Ovary (tissue), 9 donors: Measurements from ENCODE around the gene TTC32. TPM values are rescaled to one million over a fixed set of nuclear protein-coding genes. Genes with fewer than 3 reads are reported as not detected.

Experiments used
- DNase-seq, 5 donors: peaks; one replicate each; pipeline ENCODE4 v3.0.0-alpha.2; 2019 to 2020
- H3K27ac ChIP-seq, 2 donors: fragments of 200-600 bp; one replicate each; pipeline versions ENCODE4 v1.5.1 to v1.8.0; 2019 to 2022
- H3K27me3 ChIP-seq: fragments of 200-600 bp; one replicate; pipeline ENCODE4 v1.8.0; 2022
- H3K36me3 ChIP-seq: fragments of 200-600 bp; sonication (generic); one replicate; pipeline ENCODE4 v1.5.1; 2019
- H3K4me1 ChIP-seq: one replicate; pipeline ENCODE4 v1.8.1; 2013; ENCODE audit warnings: mild to moderate bottlenecking, moderate library complexity; ENCODE audit not compliant: insufficient read depth
- H3K4me3 ChIP-seq: fragments of 200-600 bp; sonication (generic); one replicate; pipeline ENCODE4 v1.5.1; 2017
- H3K9me3 ChIP-seq, 2 donors: fragments of 200-600 bp in 1 of 2; sonication (generic) in 1 of 2; one replicate each; pipeline versions ENCODE4 v1.5.1 to v1.8.1; 2013 to 2019; ENCODE audit warnings: mild to moderate bottlenecking in 1 of 2, moderate library complexity in 1 of 2
- CTCF ChIP-seq, 3 donors: fragments of 450-650 bp in 2 of 3; fragments of 200-600 bp in 1 of 3; IDR thresholded peaks; one replicate each; pipeline versions ENCODE4 v1.5.1 to v1.8.0; 2016 to 2022; ENCODE audit warnings: antibody characterized with exemption in 3 of 3, mild to moderate bottlenecking in 1 of 3
- EP300 ChIP-seq: sonication (generic); formaldehyde crosslinking; IDR thresholded peaks from one replicate; pipeline ENCODE4 v1.6.1; 2017; ENCODE audit warnings: antibody characterized with exemption
- POLR2A ChIP-seq: fragments of 450-650 bp; IDR thresholded peaks from one replicate; pipeline ENCODE4 v1.6.1; 2017; ENCODE audit warnings: antibody characterized with exemption, mild to moderate bottlenecking, moderate library complexity
- WGBS, 3 donors: extraction: QIAGEN DNeasy Blood & Tissue Kit in 1 of 3; methylation state at CpG; one replicate each; pipeline versions ENCODE4 v1.1.5 to v1.1.7; 2013 to 2017; 5-methylcytosine and 5-hydroxymethylcytosine counted together
- intact Hi-C, 4 donors: fragments of 100-400 bp; cut with DNase I; formaldehyde crosslinking; loops; one replicate each; pipeline versions ENCODE4 v1.11.0 to v1.15.1; 2022 to 2023
- polyA plus RNA-seq, 2 donors: library from polyadenylated mRNA; stranded (reverse); fragments of 200-250 nt in 1 of 2; fragments of 350-450 nt in 1 of 2; fragmentation: Illumina TruSeq in 1 of 2; extraction: RNeasy Lipid Tissue Mini Kit (QIAGEN cat#74804) in 1 of 2; gene quantifications; one replicate each; pipeline ENCODE4 v1.2.3, GENCODE V29; 2013 to 2014
- total RNA-seq, 7 donors: library from RNA; depleted of rRNA in 2 of 7; stranded (reverse); fragments of >200 nt in 2 of 7; fragmentation: NEBNext Ultra II Directional in 3 of 7; extraction: Animal tissue kit (Norgen Biotek cat#: 25700) in 3 of 7; gene quantifications; one replicate each; pipeline versions ENCODE4 v1.1.0 to v1.2.4, GENCODE V29; 2016 to 2023
- donor health status: DM: no; HTN: no; CAD: no; lungs with moderate emphysema.
- donor health status: DM: no; HTN: no; CAD: no.
- donor health status: Bipolar disorder and iron deficiency.
- donor health status: DM: yes; HTN: yes; CAD: no.
- donor health status: DM: no; HTN: no; CAD: no.
- donor health status: DM: yes; HTN: yes; CAD: no.

TTC32 gene
- total and polyA plus RNA-seq, 9 donors: 9.6 to 30.1 (median 16.8) TPM

DNA sequence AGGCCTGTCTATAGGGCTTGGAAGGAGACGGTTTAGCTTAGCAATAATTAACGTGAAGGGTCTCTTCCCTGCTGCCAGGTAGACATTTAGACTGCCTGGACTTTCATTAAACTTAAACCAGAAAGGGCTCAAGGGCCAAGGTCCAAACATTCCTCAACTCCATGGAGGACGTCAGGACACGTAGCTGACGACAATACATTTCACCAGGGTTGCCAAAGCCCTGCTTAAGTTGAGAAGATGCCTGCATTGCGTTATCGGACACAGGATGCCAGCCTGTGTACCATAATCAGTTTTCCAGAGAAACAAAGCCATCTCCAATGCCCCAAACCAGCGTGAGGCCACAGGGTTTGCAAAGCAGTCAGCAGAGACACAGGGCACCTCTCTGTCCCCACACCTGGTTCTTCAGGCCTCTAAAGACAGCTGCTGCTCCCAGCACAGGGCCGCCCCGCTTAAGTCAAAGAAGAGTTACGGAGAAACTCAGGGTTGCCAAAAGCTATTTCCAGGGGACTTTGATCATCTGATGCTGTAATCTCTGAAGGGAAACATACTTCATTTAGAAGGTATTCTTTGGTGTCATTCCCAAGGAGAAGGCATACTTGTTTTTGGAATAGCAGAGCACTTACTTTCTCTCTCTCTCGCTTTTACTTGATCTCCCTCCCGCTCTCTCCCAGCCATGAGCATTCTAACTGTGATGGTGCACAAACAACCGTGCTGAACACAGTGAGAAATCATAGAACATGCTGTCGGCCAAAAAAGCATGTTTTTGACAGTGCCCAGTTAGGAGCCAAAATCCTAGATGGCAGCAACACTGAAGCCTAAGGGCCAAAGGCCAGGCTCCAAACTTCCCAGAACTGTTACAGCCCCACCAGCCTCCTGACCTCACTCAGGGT lies 46.0 kb downstream of the TTC32 start:
- Histone ChIP-seq H3K36me3 (no peaks in the 10 kb centered on the region), H3K4me1 (no peaks in the 10 kb centered on the region), H3K27ac (no peak overlapping the region), H3K9me3 (no peaks in the 10 kb centered on the region), H3K4me3 (no peak overlapping the region), H3K27me3 (no peaks in the 10 kb centered on the region)
- intact Hi-C loops: no loop called here
- no peak for TF ChIP-seq EP300
- no peak for TF ChIP-seq POLR2A
- no peak for TF ChIP-seq CTCF (IDR thresholded peaks at IDR 0.05)
- no peak for DNase-seq
- whole genome bisulfite sequencing, 3 donors: 77 to 90% (median 88%) methylated on average over 15 of the region's 15 CpGs

- no peak overlapping the region for H3K27ac ChIP-seq
Measured at GRCh38 chr2:19854596-19855541, 46.9 kb downstream of the TTC32 start.

GRCh38 chr2:19851116-19851695 lies 50.6 kb downstream of the TTC32 start:
- intact Hi-C loops: no loop called here
- no peak overlapping the region for H3K4me3 ChIP-seq
- TF ChIP-seq EP300 (no peak), CTCF (IDR thresholded peaks at IDR 0.05) (no peak), POLR2A (no peak)
- no peaks in the 10 kb centered on the region for H3K9me3 ChIP-seq
- no peaks in the 10 kb centered on the region for H3K27me3 ChIP-seq
- H3K4me1 ChIP-seq: no peaks in the 10 kb centered on the region
- DNase-seq: no peak
- H3K36me3 ChIP-seq: no peaks in the 10 kb centered on the region
- H3K27ac ChIP-seq: no peak overlapping the region
- 73 to 90% (median 82%) methylated on average over 6 to 7 of the region's 7 CpGs for WGBS, 3 donors

More at GRCh38 chr2:19854596-19855541, 46.9 kb downstream of the TTC32 start:
- TF ChIP-seq CTCF (IDR thresholded peaks at IDR 0.05) (no peak), EP300 (no peak), POLR2A (no peak)
- H3K9me3 ChIP-seq: no peaks in the 10 kb centered on the region
- H3K4me3 ChIP-seq: no peak overlapping the region
- DNase-seq: no peak
- intact Hi-C loops: no loop called here
- H3K27me3 ChIP-seq: no peaks in the 10 kb centered on the region
- WGBS, 3 donors: 93 to 95% (median 94%) methylated on average over 20 of the region's 20 CpGs
- H3K4me1 ChIP-seq: no peaks in the 10 kb centered on the region
- no peaks in the 10 kb centered on the region for H3K36me3 ChIP-seq
